Measurements from ENCODE around the gene CDON. TPM values are rescaled to one million over a fixed set of nuclear protein-coding genes. Genes with fewer than 3 reads are reported as not detected.

Gene CDON
- total and polyA plus RNA-seq, 8 donors: 0.80 to 10.7 (median 2.9) TPM

DNA sequence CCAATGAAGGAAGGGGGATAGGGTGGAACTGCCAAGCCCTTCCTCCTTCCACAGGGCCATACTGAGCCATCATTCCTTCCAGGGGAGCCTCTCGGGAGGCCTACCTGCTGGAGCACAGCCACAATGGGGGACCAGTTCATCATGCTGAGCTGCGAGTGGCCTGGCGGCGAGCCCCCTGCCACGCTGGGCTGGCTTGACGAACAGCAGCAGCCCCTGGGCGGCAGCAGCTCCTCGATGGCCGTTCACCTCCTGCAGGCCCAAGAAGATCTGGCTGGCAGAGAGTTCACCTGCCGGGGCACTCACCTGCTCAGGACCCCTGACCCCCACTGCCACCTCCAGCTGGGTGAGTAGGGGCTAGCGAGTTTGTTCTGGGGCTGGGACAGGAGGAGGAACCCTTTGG is 110.9 kb downstream of the CDON start:
- 64 to 72% methylated on average over 11 of the region's 11 CpGs for WGBS, 2 donors
- intact Hi-C loops (cut with DNase I): no loop called here
- no peak for ATAC-seq
- TF ChIP-seq CTCF (IDR thresholded peaks at IDR 0.05): no peak
- FAIRE-seq: no peak
- DNase-seq: no peak
- Histone ChIP-seq H3K9me3 (no peaks in the 10 kb centered on the region), H3K27ac (peak overlapping the region; percentile 35 to 72 (median 64)), H3K4me3 (no peak overlapping the region), H3K36me3 (no peaks in the 10 kb centered on the region), H3K4me1 (peaks cover 0 to 7% (median 7%) of the 10 kb centered on the region in 3 donors), H3K27me3 (no peaks in the 10 kb centered on the region)

DNA sequence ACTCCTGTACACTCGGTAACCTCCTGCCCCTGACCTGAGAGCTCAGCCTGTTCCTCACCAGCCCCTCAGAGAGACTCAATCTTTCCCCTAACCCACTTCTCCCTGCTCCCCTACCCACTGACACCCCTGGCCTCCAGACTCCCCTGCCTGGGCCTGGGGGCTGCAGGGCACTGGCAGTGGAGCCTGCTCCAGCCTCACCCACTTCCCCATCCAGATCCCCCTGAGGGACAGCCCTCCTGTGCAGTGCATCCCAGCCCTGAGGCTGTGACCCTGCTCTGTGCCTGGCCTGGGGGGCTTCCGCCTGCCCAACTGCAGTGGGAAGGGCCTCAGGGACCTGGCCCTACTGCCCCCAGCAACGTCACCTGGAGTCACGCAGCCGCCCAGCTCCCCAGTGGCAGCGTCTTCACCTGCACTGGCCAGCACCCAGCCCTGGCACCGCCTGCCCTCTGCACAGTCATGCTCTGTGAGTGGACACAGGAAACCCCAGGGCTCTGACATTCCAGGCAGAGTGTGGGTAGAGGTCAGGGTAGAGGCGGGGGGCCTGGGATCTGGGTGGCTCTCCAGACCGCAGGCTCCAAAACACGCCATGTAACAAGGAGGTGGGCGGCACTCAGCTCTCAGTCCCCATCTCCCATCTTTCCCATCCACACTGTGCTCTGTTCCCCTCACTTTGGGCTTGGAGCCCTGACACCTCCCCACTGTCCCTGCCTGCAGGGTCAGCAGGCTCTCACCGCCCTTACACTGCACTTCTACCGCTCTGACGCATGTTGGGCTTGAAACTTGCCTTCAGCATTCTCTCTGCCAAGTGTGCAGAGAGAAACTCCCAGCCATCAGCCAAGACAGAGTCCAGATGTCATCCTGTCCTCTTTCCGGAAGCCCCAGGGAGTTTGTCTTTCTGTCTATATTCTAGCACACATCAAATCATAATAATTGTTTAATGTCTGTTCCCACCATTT is 111.7 kb downstream of the CDON start:
- Histone ChIP-seq H3K27me3 (no peaks in the 10 kb centered on the region), H3K36me3 (no peaks in the 10 kb centered on the region), H3K9me3 (no peaks in the 10 kb centered on the region), H3K4me3 (no peak overlapping the region), H3K4me1 (peaks cover 0 to 7% (median 7%) of the 10 kb centered on the region in 3 donors), H3K27ac (peak overlapping the region; percentile 35 to 72 (median 64))
- DNase-seq: peak in 4 of 6 donors; percentile 31 to 75 (median 40)
- ATAC-seq: peak; percentile 34 to 61 (median 40)
- FAIRE-seq: no peak
- 59 to 65% methylated on average over 15 of the region's 15 CpGs for WGBS, 2 donors
- intact Hi-C loops (cut with DNase I): no loop called here
- no peak for TF ChIP-seq CTCF (IDR thresholded peaks at IDR 0.05)

DNA sequence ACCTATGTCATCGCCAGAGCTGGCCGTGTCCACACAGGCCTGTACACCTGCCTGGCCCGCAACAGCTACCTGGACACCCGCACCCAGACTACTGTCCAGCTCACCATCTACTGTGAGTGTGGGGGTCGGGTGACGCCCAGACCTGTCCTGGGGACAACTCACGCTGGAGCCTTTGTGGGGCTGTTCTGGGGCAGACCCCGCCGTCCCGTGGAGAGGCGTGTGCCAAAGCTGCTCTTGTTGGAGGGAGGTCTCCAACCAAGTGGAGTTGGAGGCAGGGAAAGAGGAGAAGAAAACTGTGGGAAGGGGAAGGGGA is 112.5 kb downstream of the CDON start:
- no peak for TF ChIP-seq CTCF (IDR thresholded peaks at IDR 0.05)
- FAIRE-seq: no peak
- no peaks in the 10 kb centered on the region for H3K9me3 ChIP-seq
- no peak overlapping the region for H3K4me3 ChIP-seq
- H3K27ac ChIP-seq: peak overlapping the region in 1 of 4 donors; percentile 72
- 81 to 87% methylated on average over 11 of the region's 11 CpGs for WGBS, 2 donors
- intact Hi-C loops (cut with DNase I): no loop called here
- H3K4me1 ChIP-seq: peaks cover 0 to 7% (median 7%) of the 10 kb centered on the region in 3 donors
- DNase-seq: no peak
- no peaks in the 10 kb centered on the region for H3K36me3 ChIP-seq
- ATAC-seq: no peak
- no peaks in the 10 kb centered on the region for H3K27me3 ChIP-seq

GRCh38 chr11:125949271-125950177 is 113.1 kb downstream of the CDON start:
- no peak for DNase-seq
- TF ChIP-seq CTCF (IDR thresholded peaks at IDR 0.05): no peak
- H3K4me1 ChIP-seq: peaks cover 0 to 7% (median 7%) of the 10 kb centered on the region in 3 donors
- no peak overlapping the region for H3K27ac ChIP-seq
- H3K36me3 ChIP-seq: no peaks in the 10 kb centered on the region
- intact Hi-C loops (cut with DNase I): no loop called here
- no peaks in the 10 kb centered on the region for H3K27me3 ChIP-seq
- no peak for ATAC-seq
- no peak for FAIRE-seq
- WGBS, 2 donors: 84 to 90% methylated on average over 22 of the region's 22 CpGs
- no peaks in the 10 kb centered on the region for H3K9me3 ChIP-seq
- no peak overlapping the region for H3K4me3 ChIP-seq
